IPS DF 19.7 (cell line): ENCODE results near the gene VCAN.

ENCODE experiments used
- DNase-seq: peaks from one replicate; pipeline ENCODE4 v3.0.0-alpha.2; 2013; ENCODE audit warnings: low read depth, low spot score

VCAN gene

DNA sequence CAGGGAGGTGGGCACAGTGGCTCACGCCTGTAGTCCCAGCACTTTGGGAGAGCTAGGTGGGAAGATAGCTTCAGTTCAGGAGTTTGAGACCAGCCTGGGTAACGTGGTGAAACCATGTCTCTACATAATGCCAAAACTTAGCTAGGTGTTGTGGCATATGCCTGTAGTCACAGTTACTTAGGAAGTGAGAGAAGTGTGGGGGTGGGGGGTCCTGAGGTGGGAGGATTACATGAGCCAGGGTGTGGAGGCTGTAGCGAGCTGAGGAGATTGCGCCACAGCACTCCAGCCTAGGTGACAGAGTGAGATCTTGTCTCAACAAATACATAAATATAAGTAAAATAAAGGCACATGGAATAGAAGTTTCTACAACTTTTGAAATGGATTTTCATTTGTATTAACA lies 23.1 kb downstream of the VCAN start:
- no peak for DNase-seq

GRCh38 chr5:83496626-83497025 lies 25.1 kb downstream of the VCAN start:
- DNase-seq: no peak

DNA sequence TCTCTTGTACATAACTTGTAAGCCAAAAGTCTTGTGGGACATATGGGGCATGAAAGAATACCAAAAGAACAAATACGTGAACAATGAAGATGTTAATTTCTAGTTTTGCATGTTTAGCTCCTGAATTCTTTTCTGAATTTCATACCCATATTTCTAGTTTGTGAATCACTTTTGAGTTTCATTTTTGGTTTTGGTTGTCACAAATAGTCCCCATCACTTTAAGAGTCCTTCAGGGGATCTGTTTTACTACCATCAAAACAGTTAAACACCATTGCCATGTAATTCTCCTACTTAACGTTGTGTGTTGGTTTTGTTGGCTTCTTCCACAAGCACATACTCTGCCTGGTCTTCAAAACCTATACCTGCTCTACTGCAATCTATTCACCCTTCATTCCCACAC lies 27.0 kb downstream of the VCAN start:
- no peak for DNase-seq

DNA sequence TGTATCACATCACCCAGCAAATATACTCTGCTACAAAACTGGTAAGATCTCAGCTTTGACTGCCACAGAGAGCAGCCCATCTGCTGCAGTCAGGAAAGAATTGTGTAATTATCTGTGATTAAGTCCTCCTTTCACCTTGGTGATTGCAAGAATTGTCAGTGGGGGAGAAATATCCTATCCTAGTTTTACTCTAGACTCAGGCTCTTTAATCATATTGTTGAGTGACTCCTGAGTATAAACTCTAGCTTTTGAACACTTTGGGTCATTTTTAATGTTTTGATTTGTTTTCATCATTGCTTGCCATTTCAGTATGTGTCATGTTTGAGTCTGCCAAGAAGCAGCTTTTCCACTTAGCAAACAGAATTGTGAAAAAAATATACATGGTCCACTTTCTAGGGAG lies 32.1 kb downstream of the VCAN start:
- no peak for DNase-seq

DNA sequence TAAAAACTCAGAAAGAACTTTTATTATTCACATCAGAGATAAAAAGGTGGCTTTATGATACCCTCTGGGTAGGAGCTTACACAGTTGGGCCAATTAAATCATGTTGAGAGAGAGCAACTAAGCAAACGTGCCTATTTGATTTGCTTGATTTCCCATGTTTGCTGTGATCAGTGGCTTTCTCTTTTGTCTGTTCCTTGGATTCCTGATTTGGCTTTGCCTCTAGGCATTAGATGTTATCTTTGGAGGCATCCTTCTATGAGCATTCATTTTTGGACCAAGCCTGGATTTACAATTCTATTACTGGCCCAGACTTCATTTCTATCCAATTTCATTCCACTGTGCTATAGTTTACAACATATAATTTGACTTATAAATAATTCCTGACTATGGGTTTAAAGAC lies 35.9 kb downstream of the VCAN start:
- DNase-seq: no peak

DNA sequence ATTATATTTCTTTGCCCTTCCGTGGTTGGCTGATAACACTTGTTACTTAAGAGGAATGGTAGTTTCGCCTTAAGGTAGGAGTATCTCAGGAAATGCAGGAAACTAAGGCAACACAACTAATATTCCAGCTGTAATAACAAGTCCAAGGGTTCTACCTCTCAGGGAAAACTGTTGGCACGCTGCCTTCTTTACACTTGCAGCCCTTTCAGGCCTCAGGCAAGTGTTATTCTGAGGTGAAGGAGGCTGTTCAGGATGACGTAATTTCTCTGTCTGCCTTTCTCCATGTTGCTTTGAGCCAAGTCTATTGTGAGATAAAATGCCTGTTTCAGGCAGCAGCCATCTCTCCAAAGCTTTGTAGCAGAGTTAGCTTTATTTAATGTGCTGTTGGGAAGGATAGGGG lies 38.0 kb downstream of the VCAN start:
- DNase-seq: no peak

DNA sequence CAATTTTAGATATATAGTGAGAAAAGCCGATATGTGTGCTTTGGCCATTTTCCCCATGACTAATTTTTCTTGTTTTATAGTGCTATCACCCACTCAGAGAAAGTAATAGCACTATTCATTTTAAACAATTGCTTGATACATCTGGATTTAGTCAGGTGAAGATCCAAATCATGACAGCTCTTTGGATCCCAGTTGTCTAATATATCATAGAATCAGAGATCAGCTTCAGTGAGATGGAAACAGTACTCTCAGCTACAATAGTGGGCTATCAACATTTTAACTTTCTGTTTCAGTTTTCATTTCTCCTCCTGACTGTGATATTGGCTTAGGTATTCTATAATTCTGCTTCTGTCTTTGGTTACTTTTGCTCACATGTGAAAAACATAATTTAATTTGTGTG lies 38.7 kb downstream of the VCAN start:
- DNase-seq: no peak

DNA sequence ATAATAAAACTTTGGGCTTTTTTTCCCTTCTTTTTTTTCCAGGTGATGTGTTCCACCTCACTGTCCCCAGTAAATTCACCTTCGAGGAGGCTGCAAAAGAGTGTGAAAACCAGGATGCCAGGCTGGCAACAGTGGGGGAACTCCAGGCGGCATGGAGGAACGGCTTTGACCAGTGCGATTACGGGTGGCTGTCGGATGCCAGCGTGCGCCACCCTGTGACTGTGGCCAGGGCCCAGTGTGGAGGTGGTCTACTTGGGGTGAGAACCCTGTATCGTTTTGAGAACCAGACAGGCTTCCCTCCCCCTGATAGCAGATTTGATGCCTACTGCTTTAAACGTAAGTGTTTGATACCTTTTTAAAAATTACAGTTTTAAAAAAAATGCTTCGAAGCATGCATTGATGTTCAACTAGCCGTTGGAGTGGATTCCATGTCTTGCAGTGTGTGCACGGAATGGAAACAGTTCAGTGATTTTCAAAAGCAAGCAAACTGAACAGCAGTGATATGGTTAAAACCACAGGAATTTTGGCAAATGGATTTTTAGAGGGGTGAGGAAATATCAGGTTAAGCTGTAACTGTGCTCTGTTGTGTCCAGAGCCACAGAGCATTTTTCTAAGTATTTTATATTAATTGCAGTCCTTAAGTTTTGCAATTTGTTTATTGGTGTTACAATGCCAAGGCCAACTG lies 40.7 kb downstream of the VCAN start:
- DNase-seq: no peak

- no peak for DNase-seq
Measured at GRCh38 chr5:83513081-83513480, 41.5 kb downstream of the VCAN start.

- no peak for DNase-seq
Measured at GRCh38 chr5:83513491-83513890, 41.9 kb downstream of the VCAN start.

DNA sequence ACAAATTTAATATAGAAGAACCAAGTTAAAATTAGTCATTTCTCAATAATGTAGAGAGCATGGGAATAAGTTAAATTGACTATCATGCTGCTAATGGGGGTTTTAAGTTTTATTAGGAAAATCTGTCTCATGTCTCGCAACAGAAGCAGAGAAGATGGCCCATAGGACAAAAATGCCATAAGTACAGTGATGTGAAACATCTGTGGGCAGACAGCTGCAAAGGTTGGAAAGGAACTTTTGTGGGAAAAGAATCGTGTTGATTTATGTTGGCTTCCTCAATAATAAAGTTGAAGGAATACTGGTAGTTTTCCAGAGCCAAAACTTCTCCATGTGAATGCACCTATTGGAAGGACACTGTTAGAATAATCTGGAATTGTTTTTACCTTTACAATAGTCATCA lies 44.8 kb downstream of the VCAN start:
- no peak for DNase-seq

GRCh38 chr5:83517072-83517687 lies 45.6 kb downstream of the VCAN start:
- no peak for DNase-seq

DNA sequence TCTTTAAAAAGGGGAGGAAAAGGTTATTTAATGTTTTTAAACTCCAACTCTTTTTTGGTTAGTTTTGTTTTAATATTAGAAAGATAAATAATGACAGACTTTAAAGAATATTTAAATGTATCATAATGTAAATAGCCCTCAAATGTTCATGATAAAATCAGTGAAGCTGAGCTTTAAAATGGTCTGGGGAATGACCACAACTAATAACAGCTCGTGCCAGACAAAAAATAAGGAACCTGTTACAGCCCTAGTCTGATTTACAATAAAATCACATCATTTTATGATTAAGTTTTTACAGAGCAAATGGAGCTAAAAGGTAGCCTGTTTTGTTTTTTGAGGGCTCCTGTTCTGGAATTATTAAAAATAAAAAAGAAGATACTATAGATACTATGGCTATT lies 46.1 kb downstream of the VCAN start:
- no peak for DNase-seq

- DNase-seq: no peak
Measured at GRCh38 chr5:83518319-83519061, 46.9 kb downstream of the VCAN start.

DNA sequence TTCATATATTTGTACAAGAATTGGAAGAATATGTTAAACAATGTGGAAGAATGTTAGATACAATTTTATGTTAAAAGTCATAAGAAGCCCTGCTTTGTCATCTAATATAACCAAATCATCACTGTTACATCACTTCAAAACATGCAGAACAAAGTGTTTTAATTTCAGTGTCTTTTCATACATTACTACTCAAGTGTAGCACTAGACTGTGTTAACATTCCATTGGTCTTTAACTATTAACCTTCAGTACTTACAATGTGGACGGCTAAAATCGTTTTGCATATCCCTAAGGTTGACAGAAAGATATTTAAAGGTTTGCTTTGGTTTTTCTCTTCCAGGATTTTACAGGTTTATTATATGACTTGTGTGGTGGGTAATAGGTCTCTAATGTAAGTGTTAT lies 50.9 kb downstream of the VCAN start:
- DNase-seq: no peak

- DNase-seq: no peak
Measured at GRCh38 chr5:83523929-83524328, 52.4 kb downstream of the VCAN start.

GRCh38 chr5:83524345-83524744 lies 52.8 kb downstream of the VCAN start:
- no peak for DNase-seq

GRCh38 chr5:83524991-83525390 lies 53.4 kb downstream of the VCAN start:
- DNase-seq: no peak

DNA sequence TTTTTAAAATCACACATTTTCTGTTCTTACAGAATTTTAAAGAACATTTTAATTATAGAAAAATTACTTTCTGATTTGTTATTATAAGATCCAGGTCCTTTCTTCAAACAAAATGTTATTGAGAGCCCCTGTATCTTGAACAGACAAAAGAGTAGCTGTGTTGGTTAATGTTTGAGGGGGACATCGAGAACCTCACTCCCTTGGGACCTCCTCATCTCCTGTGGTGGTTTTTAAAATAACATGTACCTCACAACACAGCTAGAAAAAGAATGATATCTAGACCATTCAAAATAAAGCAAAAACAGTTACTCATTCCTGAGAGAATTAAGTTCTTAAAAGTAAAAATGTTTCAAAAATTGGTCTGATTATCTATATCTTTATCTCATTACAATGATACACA lies 54.7 kb downstream of the VCAN start:
- DNase-seq: no peak

DNA sequence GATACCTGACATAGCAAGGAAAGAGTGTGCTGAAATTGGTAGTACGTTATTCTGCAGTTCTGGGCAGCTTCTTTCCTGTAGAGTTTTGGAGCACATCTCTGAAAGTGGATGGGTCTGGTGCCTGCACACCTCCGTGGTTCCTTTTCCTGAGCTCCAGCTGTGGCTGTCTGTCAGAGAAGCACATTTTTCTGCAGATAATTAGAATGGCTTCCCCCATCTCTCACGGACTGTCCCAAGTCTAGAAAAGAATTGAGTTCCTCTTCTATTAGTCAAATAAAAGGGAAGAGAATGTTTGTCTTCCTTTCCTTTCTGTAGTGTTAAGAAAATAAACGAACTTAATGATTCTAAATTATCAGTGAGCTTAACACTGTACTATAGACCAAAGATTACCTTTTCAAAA lies 55.7 kb downstream of the VCAN start:
- DNase-seq: no peak

DNA sequence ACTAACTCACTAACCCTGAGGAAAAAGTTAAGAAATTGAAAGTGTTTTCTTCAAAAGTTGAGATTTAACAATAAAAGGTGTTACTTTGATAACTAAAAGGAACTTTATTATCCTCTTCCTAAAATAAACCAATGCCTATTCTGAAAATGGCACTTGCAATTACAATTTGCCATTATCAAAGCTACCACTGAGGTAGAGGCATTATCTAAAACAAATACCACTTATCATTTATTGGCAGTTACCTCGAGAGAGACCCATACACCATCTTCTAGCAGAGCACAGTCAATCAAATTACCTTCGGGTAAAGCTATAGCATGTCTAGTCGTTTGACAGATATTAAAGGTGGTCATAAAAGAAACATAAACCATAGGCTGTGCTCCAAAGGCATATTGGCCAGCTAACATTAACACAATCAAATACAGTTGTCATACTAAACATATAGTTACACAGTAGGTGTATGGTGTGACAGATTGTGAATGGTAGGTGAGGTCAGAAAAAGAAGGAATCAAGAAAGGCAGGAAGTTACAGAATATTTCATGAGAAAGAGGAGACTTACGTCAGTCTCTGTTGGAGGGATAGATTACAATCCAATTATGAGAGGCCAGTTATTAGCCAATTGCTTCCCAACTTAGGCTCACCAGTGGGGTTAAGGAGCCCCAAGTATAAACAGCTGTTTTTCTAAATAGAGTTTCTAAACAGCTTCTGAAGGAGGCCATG lies 56.3 kb downstream of the VCAN start:
- no peak for DNase-seq

DNA sequence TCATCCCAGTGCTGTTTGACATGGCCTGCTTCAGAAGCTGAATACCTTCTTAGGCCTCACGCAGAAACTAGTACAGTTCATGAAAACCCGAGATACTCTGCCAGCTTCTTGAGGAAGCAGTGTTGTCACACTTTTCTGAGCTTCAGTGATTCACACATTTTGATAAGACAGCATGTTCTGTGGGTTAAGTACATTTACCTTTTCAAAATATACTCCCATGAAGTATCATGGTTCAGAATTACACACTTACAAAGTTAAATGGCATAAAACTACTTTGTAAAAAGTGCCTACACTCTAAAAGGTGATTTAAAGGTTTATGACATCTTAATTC lies 56.9 kb downstream of the VCAN start:
- no peak for DNase-seq

- DNase-seq: no peak
Measured at GRCh38 chr5:83530193-83530592, 58.6 kb downstream of the VCAN start.
